GM10266 (cell line): ENCODE data around the gene DDX28.
"Not testable (repeated sequence)": the region's sequence is repeated elsewhere in the genome, so short reads cannot be mapped to it uniquely, and the experiment has no call there.

Experiments used
- DNase-seq: peaks from one replicate; pipeline ENCODE4 v3.0.0; 2012; ENCODE audit errors: extremely low spot score
- TF ChIP-seq, protein P1 (sequence below): IDR thresholded peaks from 2 replicates; pipeline ENCODE4 v1.5.1; 2012; ENCODE audit warnings: mild to moderate bottlenecking, low read depth; ENCODE audit not compliant: control insufficient read depth, insufficient read depth; ENCODE audit errors: missing control alignments

DDX28 gene

DNA sequence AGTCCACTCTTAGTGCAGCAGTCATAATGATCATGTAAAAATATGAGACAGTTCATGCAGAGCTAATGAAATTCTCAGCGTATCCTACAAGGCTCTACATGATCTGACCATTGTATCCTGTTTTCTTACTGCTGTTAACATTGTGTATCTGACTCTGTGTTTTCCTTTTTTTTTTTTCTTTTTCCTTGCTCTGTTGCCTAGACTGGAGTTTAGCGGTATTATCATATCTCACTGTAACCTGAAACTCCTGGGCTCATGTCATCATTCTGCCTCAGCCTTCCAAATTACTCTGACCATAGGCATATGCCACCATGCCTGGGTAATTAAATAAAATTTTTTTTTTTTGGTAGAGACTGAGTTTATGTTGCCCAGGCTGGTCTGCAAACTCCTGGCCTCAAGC lies 12.2 kb upstream of the DDX28 start:
- TF ChIP-seq, protein P1, sequence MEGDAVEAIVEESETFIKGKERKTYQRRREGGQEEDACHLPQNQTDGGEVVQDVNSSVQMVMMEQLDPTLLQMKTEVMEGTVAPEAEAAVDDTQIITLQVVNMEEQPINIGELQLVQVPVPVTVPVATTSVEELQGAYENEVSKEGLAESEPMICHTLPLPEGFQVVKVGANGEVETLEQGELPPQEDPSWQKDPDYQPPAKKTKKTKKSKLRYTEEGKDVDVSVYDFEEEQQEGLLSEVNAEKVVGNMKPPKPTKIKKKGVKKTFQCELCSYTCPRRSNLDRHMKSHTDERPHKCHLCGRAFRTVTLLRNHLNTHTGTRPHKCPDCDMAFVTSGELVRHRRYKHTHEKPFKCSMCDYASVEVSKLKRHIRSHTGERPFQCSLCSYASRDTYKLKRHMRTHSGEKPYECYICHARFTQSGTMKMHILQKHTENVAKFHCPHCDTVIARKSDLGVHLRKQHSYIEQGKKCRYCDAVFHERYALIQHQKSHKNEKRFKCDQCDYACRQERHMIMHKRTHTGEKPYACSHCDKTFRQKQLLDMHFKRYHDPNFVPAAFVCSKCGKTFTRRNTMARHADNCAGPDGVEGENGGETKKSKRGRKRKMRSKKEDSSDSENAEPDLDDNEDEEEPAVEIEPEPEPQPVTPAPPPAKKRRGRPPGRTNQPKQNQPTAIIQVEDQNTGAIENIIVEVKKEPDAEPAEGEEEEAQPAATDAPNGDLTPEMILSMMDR: no peak
- no peak for DNase-seq

DNA sequence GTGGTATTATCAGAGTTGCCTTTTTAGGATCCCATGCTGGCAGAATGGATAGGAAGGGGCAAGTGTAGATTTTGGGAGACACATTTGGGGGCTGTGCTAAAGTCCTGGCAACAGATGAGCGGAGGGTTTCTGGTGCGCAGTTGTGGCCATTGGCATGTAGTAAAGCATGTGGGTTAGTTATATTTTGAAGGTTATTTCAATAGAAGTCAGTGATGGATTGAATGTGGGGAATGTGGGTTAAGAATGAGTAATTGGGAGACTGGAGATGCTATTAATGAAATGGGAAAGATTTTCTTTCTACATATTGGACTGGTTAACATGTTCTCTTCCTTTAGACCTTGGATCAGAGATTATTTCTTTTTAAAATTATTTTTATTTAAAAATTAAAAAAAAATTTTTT lies 10.1 kb upstream of the DDX28 start:
- DNase-seq: no peak
- TF ChIP-seq, protein P1: no peak

DNA sequence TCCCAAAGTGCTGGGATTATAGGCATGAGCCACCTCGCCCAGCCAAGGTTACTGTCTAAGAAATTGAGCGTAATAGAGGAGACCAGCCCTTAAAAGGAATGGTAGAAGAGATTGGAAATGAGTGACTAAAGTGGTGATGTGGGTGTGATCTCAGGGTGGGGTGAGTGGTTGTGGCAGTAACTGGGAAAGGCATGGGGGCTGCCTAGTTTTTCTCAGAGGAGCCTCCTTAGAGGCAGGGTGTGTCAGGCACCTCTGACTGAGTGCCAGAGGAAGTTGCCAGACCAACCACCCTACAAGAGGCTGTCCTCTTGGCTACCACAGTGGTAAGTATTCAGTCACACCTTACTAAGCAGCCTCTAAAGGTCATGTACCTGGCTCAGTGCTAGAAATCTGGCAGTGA lies 8.9 kb upstream of the DDX28 start:
- DNase-seq: no peak
- TF ChIP-seq, protein P1: no peak

DNA sequence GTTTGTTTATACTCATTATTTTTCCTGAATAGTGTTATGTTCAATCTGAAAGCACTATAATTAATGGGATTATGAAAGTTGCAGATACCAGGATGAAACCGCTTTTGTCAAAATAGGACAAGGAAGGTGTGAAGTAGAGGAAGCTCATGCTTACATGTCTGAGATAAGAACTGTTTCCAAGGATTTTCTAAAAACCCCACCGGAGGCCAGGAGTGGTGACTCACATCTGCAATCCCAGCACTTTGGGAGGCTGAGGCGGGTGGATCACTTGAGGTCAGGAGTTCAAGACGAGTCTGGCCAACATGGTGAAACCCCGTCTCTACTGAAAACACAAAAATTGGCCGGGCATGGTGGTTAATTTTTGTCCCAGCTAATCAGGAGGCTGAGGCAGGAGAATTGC lies 7.1 kb upstream of the DDX28 start:
- DNase-seq: not testable (repeated sequence)

DNA sequence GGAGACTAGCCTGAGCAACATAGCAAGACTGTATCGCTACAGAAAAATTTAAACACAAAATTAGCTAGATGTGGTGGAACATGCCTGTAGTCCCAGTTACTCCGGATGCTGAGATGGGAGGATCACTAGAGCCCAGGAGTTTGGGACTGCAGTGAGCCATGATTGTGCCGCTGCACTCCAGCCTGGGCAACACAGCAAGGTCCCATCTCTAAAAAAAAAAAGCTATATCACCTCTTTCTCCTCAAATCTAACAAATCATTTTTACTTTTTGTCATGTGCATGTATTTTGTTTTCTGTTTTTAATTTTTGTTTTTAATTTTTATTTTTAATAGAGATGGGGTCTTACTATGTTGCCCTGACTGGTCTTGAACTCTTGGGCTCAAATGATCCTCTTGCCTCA lies 6.0 kb upstream of the DDX28 start:
- TF ChIP-seq, protein P1: no peak
- DNase-seq: no peak

DNA sequence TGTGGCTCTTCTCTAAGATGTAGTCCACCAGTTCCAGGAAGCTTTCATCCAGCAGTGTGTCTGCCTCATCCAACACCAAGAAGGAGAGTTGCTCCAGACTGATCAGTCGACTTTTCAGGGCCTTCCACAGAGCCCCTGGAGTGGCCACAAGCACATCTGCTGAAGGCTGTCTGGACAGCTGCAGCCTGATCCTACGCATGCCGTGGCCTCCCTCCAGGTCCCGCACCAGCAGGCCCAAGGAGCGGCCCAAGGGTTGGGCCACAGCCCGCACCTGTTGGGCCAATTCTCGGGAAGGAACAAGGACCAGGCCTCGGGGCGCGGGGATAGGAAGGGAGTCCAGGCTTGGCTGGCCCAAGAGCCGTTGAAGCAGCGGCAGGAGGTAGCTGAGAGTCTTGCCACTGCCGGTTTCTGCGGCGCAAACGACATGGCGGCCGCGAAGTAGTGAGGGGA lies 729 bp downstream of the DDX28 start:
- TF ChIP-seq, protein P1: no peak
- peak; percentile 33 for DNase-seq

DNA sequence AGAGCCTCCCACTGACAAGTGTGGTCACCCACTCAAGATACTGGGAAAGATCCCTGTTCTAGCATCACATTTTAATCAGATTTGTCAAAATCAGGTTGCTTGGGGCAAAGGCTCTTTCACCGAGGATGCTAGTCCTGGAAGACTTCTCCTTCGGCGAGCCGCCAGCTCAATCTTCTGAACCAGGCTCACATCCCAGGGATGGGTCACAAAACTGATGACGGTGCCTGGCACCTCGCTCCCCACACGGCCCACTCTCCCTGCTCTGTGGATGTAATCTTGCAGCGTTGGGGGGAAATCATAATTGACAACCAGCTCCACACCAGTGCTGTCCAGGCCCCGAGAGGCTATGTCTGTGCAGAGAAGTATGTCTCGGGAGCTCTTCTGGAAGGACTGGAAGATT lies 1.5 kb downstream of the DDX28 start:
- TF ChIP-seq, protein P1: no peak
- DNase-seq: no peak

DNA sequence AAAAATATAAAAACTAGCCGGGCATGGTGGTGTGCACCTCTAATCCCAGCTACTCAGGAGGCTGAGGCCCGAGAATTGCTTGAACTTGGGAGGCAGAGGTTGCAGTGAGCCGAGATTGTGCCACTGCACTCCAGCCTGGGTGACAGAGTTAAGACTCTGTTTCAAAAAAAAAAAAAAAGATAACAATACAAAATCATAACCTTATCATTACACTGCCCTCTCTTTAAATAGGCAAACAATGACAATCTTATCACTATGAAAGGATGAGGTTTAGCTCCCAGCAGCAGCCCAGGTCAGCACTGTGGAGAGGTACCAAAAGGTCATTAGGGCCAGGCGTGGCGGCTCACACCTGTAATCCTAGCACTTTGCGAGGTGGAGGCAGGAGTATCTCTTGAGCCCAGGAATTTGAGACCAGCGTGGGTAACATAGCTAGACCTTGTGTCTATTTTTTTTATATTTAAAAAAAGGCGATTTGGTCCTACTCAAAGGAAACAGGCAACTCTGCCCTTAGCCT lies 3.8 kb downstream of the DDX28 start:
- no peak for DNase-seq
- TF ChIP-seq, protein P1: no peak
